Measurements from ENCODE around the gene SRP9.
"Not testable (repeated sequence)": the region's sequence is repeated elsewhere in the genome, so short reads cannot be mapped to it uniquely, and the experiment has no call there.

The SRP9 gene

GRCh38 chr1:225817611-225818061, 40.0 kb downstream of the SRP9 start:
- DNase-seq: no peak

GRCh38 chr1:225818229-225818628, 40.6 kb downstream of the SRP9 start:
- no peak for DNase-seq

- no peak for DNase-seq
Observed at GRCh38 chr1:225819346-225820192, 41.9 kb downstream of the SRP9 start.

- no peak for DNase-seq
Observed at GRCh38 chr1:225820522-225821120, 43.0 kb downstream of the SRP9 start.

DNA sequence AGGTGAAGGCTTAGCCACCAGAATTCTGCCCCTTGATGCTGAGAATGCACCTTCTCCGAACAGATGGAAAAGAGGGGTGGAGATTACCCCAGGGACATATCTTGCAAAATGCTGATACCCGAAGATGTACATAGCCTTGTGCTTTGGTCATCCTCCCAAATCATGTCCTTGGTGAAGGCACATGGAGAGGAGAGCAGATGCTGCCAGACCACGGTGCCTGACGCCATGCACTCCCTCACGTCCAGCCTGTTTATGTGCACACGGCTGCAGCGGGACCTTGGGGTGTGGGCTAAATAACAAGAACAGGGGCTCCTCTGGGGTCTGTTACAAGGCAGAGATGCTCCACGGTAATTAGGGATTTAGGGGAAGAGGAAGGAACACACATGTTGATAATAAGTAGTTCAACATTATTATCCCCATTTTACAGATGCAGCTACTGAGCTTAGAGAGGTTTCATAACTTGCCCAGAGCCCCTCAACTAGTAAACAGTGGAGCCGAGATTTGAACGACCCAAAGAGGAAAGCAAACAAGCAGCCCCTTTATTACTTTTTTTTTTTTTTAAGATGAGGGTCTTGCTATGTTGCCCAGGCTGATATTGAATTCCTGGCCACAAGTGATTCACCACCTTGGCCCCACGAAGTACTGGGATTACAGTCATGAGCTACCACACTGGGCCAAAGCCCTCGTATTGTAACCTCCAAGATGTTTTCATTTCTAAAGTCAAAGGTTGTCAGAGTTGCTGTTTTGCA, 45.2 kb downstream of the SRP9 start:
- DNase-seq: no peak

GRCh38 chr1:225823811-225824261, 46.2 kb downstream of the SRP9 start:
- no peak for DNase-seq

- DNase-seq: no peak
Observed at GRCh38 chr1:225824533-225824941, 46.9 kb downstream of the SRP9 start.

DNA sequence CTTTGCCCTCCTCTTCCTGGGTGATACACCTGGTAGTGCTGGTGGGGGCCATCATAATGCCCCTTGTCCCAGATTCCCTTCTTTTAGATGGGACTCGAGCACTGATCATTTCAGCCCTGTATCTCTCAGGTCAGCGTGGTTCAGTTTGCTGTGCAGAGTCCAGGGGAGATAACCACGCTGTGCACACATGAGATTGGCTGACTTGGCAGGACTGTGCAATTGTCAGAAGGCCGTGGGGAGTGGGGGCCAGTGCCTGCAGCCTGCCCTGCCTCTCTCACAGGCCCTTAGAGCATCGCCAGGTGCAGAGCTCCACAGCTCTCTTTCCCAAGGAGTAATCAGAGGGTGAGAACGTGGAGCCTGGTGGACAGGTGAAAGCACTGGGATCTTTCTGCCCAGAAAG, 47.5 kb downstream of the SRP9 start:
- no peak for DNase-seq

GRCh38 chr1:225825607-225826007, 48.0 kb downstream of the SRP9 start:
- DNase-seq: no peak

DNA sequence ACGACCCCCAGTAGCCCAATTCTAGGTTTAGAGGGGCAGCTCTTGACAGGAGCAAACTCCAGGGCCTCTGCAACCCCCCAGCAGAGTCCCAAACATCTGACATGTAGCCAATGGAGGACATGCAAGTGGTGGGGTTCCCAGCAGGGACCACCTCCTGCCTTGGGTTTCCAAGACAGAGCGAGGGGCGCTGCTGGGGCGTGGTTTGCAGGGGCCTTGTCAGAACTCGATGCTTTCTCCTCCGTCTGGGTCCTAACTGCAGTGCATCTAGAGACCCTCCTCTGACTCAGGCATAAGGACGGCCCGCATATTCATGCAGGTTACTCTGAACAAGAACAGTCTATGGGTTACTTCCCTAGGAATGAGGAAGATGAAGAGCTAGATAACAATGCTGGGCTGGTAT, 49.5 kb downstream of the SRP9 start:
- DNase-seq: no peak

DNA sequence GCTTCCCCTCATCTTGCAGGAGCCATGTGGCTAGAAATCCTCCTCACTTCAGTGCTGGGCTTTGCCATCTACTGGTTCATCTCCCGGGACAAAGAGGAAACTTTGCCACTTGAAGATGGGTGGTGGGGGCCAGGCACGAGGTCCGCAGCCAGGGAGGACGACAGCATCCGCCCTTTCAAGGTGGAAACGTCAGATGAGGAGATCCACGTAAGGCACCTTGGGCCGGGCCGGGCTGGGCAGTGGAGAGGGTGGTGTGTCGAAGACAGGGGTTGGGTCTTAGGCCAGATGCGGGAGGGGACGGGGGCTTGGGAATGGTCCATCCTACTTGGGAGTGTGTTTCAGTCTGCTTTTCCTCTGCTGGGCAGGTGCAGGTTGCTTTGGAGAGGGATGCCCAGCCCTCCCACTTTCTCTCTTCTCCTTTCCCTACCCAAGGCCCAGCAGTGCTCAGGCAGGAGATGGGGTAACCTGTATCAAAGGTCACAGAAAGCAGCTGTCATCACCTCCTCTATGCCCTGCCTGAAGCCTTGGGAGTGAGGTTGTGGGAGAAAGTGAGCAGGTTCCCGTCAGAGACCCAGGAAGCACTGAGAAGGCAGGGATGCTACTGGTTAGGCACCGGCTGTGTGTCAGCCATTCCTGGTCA, 51.2 kb downstream of the SRP9 start:
- DNase-seq: no peak

- DNase-seq: no peak
Observed at GRCh38 chr1:225830841-225831240, 53.2 kb downstream of the SRP9 start.

DNA sequence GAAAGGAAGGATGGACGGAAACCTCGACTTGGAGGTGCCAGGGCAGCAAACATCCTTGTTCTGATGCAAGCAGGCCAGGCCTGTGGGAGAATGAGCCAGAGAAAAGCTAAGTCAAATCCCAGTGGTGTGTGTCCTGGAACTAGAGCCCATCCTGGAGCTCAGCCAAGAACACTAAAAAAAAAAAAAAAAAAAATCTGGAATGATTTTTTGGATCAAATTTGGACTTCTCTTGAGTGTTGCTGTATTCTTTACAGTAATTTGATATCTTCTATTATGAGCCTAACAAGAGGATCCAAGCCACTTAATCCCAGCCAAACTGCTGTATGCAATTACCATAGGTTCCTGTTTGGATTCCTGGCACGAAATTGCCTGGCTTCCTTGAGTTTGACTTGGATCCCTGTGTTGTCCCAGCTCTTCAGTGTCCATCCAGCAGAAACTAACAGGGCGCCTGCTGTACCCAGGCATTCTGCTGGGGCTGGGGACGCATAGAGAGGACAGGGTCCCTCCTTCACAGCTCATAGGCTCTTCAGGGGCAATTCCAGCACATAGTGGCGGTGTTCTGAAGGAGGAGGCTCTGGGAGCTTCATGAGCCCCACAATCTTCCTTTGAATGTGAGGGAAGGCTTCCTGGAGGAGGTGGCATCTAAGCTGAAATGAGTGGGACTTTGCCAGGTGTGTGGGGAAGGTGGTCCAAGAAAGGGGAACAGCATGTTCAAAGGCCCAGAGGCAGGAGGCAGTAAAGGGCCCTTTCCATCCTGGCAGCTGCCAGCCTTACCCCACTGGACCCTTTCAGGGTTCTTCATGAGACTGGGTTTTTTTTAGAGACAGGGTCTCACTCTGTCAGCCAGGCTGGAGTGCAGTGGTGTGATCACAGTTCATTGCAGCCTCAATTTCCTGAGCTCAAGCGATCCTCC, 57.0 kb downstream of the SRP9 start:
- no peak for DNase-seq

DNA sequence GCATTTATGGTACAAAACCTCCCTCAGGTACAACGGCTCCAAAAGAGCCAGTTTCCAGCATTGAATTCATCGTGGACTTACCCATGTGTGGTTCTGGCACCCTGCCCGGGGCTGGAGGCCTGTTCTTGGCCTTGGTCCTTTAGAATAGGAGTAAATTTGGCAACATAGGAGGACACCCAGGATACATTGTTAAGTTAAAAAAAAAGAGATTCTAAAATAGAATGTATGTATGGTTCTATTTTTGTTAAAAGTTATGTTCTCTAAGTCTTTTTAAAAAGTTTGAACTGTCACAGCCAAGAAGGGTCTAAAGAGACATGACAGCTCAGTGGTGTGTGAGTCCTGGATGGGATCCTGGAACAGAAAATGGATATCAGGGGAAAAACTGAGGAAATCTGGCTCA, 58.2 kb downstream of the SRP9 start:
- no peak for DNase-seq

GRCh38 chr1:225836296-225836695, 58.7 kb downstream of the SRP9 start:
- DNase-seq: not testable (repeated sequence)

DNA sequence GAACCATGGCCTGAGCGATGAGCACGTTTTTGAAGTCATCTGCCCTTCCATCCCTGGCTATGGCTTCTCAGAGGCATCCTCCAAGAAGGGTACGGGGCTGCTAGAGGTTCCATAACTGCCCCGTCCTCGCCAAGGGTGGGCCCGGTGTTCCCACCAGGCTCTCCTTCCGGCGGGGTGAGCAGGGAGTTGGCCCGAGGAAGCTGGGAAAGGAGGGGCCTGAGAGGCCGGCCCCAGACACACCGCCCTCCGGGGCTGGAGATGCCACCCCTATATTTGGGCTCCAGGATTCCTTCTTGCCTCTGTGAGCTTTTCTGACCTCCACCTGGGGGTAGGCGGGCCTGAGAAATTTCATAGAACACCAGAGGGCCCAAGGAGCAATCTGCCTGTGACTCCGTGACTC, 61.2 kb downstream of the SRP9 start:
- no peak for DNase-seq
